WTC11 (cell line): ENCODE data around the gene SOX8.

Experiments used
- FOXJ3 ChIP-seq: sonication (generic); formaldehyde crosslinking; IDR thresholded peaks from 2 replicates; pipeline ENCODE4 v1.9.0; 2021; ENCODE audit warnings: missing genetic modification reagents, mild to moderate bottlenecking, borderline replicate concordance
- TF ChIP-seq, protein P1 (sequence below): fragments of 200-600 bp; IDR thresholded peaks from 2 replicates; pipeline ENCODE4 v1.8.0; 2022; ENCODE audit warnings: antibody characterized with exemption

GRCh38 chr16:970386-970765 lies 11.2 kb upstream of the SOX8 start:
- TF ChIP-seq, protein P1, sequence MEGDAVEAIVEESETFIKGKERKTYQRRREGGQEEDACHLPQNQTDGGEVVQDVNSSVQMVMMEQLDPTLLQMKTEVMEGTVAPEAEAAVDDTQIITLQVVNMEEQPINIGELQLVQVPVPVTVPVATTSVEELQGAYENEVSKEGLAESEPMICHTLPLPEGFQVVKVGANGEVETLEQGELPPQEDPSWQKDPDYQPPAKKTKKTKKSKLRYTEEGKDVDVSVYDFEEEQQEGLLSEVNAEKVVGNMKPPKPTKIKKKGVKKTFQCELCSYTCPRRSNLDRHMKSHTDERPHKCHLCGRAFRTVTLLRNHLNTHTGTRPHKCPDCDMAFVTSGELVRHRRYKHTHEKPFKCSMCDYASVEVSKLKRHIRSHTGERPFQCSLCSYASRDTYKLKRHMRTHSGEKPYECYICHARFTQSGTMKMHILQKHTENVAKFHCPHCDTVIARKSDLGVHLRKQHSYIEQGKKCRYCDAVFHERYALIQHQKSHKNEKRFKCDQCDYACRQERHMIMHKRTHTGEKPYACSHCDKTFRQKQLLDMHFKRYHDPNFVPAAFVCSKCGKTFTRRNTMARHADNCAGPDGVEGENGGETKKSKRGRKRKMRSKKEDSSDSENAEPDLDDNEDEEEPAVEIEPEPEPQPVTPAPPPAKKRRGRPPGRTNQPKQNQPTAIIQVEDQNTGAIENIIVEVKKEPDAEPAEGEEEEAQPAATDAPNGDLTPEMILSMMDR: no peak
- no peak for TF ChIP-seq FOXJ3
